ENCODE measurements around the gene C1orf105.

DNA sequence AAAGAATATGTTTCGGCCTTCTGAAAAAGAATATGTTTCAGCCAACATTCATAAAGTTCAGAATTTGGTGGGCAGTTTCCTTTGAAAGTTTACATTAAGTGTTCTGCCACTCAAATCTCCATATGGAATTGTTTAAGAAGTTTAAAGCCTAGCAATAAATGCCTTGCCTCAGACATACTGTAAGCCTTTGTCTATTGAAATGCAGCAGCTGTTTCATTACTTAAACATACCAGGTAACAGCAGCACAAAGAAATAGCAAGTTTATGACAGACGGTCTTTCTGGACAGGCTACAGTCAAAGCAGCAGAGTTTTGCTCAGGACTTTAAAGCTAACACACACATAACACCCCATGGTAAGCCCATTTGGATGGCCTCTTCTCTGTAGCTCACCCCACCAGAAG lies 38.5 kb upstream of the C1orf105 start:
- TF ChIP-seq CTCF (IDR thresholded peaks at IDR 0.05): no peak
- no peak for TF ChIP-seq ZFX (IDR thresholded peaks at IDR 0.05; ENCODE audit: borderline replicate concordance)
